Smooth muscle cell (in vitro differentiated cells): ENCODE measurements around the gene MSMP. TPM values are rescaled to one million over a fixed set of nuclear protein-coding genes. Genes with fewer than 3 reads are reported as not detected.

Source experiments
- DNase-seq: peaks from one replicate; lab custom pipeline; 2025; ENCODE audit not compliant: unreplicated experiment; lab: John Stamatoyannopoulos, UW
- H2AFZ ChIP-seq: fragments of 200-600 bp; sonication (generic); 2 replicates; pipeline ENCODE4 v1.6.0; 2016; ENCODE audit warnings: antibody characterized with exemption, low read depth, mild to moderate bottlenecking
- H3F3A ChIP-seq: fragments of 200-600 bp; sonication (generic); 2 replicates; pipeline ENCODE4 v1.6.0; 2017; ENCODE audit warnings: antibody characterized with exemption, low read depth
- H3K27ac ChIP-seq: fragments of 200-600 bp; sonication (generic); 2 replicates; pipeline ENCODE4 v1.5.1; 2016; ENCODE audit warnings: low read depth, mild to moderate bottlenecking
- H3K27me3 ChIP-seq: fragments of 200-600 bp; sonication (generic); 2 replicates; pipeline ENCODE4 v1.6.1; 2016; ENCODE audit warnings: low read depth, mild to moderate bottlenecking
- H3K36me3 ChIP-seq: fragments of 200-600 bp; sonication (generic); 2 replicates; pipeline ENCODE4 v1.5.1; 2016; ENCODE audit warnings: low read depth
- H3K4me1 ChIP-seq: fragments of 200-600 bp; sonication (generic); 2 replicates; pipeline ENCODE4 v1.5.1; 2016; ENCODE audit warnings: low read depth
- H3K4me2 ChIP-seq: fragments of 200-600 bp; sonication (generic); 2 replicates; pipeline ENCODE4 v1.6.0; 2016; ENCODE audit warnings: mild to moderate bottlenecking
- H3K4me3 ChIP-seq: fragments of 200-600 bp; sonication (generic); 2 replicates; pipeline ENCODE4 v1.5.1; 2016; ENCODE audit warnings: mild to moderate bottlenecking
- H3K79me2 ChIP-seq: fragments of 200-600 bp; sonication (generic); 2 replicates; pipeline ENCODE4 v1.6.0; 2016; ENCODE audit warnings: low read depth, mild to moderate bottlenecking
- H3K9ac ChIP-seq: fragments of 200-600 bp; sonication (generic); 2 replicates; pipeline ENCODE4 v1.6.0; 2016; ENCODE audit warnings: low read depth
- H3K9me3 ChIP-seq: fragments of 200-600 bp; sonication (generic); replicated peaks from 2 replicates; pipeline ENCODE4 v1.5.1; 2016; ENCODE audit warnings: low read depth
- H4K20me1 ChIP-seq: fragments of 200-600 bp; sonication (generic); 2 replicates; pipeline ENCODE4 v1.6.0; 2016; ENCODE audit warnings: low read depth
- CTCF ChIP-seq: fragments of 200-600 bp; sonication (generic); IDR thresholded peaks from 2 replicates; pipeline ENCODE4 v1.5.1; 2017; ENCODE audit warnings: borderline replicate concordance, mild to moderate bottlenecking, antibody characterized with exemption; ENCODE audit not compliant: insufficient read depth, poor library complexity, severe bottlenecking
- WGBS: methylation state at CpG from one replicate; pipeline ENCODE4 v1.1.7; 2016; ENCODE audit warnings: low lambda C conversion rate; 5-methylcytosine and 5-hydroxymethylcytosine counted together
- polyA plus RNA-seq: library from polyadenylated mRNA; unstranded; fragments of >200 nt; fragmentation: Nextera tagmentation; extraction: Ambion mirVana; gene quantifications from 2 replicates; pipeline ENCODE4 v1.2.1, GENCODE V29; 2016
- total RNA-seq: library from RNA; depleted of rRNA; stranded (reverse); fragments of >200 nt; gene quantifications from 2 replicates; pipeline ENCODE4 v1.2.3, GENCODE V29; 2014

MSMP gene
- total and polyA plus RNA-seq, 2 experiments from 2014 or later = not detected

- DNase-seq = no peak
- Histone ChIP-seq H2AFZ (no peak overlapping the region), H4K20me1 (no peaks in the 10 kb centered on the region), H3F3A (no peaks in the 10 kb centered on the region), H3K27me3 (peaks cover 6% of the 10 kb centered on the region), H3K4me2 (peak overlapping the region; percentile 86), H3K79me2 (no peaks in the 10 kb centered on the region), H3K27ac (no peak overlapping the region), H3K9me3 (no peaks in the 10 kb centered on the region), H3K4me1 (no peaks in the 10 kb centered on the region), H3K9ac (peak overlapping the region; percentile 64), H3K36me3 (peaks cover under 1% of the 10 kb centered on the region), H3K4me3 (peak overlapping the region; percentile 55)
- peak; percentile 36 for TF ChIP-seq CTCF
- 25% methylated on average over 29 of the region's 48 CpGs for WGBS
Measured at GRCh38 chr9:35756275-35757225, 2.5 kb upstream of the MSMP start.

GRCh38 chr9:35755071-35755470 lies 995 bp upstream of the MSMP start:
- Histone ChIP-seq H3K4me3 (no peak overlapping the region), H3F3A (no peaks in the 10 kb centered on the region), H2AFZ (no peak overlapping the region), H3K9me3 (no peaks in the 10 kb centered on the region), H3K79me2 (peaks cover 4% of the 10 kb centered on the region), H3K4me1 (no peaks in the 10 kb centered on the region), H3K4me2 (no peak overlapping the region), H3K27ac (no peak overlapping the region), H4K20me1 (no peaks in the 10 kb centered on the region), H3K9ac (no peak overlapping the region), H3K36me3 (peaks cover 4% of the 10 kb centered on the region), H3K27me3 (peaks cover 6% of the 10 kb centered on the region)
- no peak for DNase-seq
- 86% methylated on average over 4 of the region's 4 CpGs for WGBS
- no peak for TF ChIP-seq CTCF

- no peak for TF ChIP-seq CTCF
- Histone ChIP-seq H2AFZ (no peak overlapping the region), H3K36me3 (peaks cover 4% of the 10 kb centered on the region), H3K4me2 (no peak overlapping the region), H3K79me2 (peaks cover 18% of the 10 kb centered on the region), H4K20me1 (no peaks in the 10 kb centered on the region), H3F3A (no peaks in the 10 kb centered on the region), H3K9ac (no peak overlapping the region), H3K4me1 (no peaks in the 10 kb centered on the region), H3K27ac (no peak overlapping the region), H3K27me3 (peaks cover 6% of the 10 kb centered on the region), H3K9me3 (no peaks in the 10 kb centered on the region), H3K4me3 (no peak overlapping the region)
- DNase-seq = no peak
- 97% methylated on average over 5 of the region's 5 CpGs for WGBS
Measured at GRCh38 chr9:35753466-35753865, 610 bp downstream of the MSMP start.

- peaks cover 32% of the 10 kb centered on the region for H4K20me1 ChIP-seq
- no peak overlapping the region for H3K9ac ChIP-seq
Measured at GRCh38 chr9:35750256-35750531, 3.9 kb downstream of the MSMP start.

More at GRCh38 chr9:35750256-35750531, 3.9 kb downstream of the MSMP start:
- H3K9me3 ChIP-seq = no peaks in the 10 kb centered on the region
- peaks cover 4% of the 10 kb centered on the region for H3K36me3 ChIP-seq
- no peaks in the 10 kb centered on the region for H3K27me3 ChIP-seq
- 88% methylated on average over 4 of the region's 4 CpGs for WGBS
- no peak for TF ChIP-seq CTCF
- H2AFZ ChIP-seq = no peak overlapping the region
- peaks cover 51% of the 10 kb centered on the region for H3K79me2 ChIP-seq
- peak overlapping the region; percentile 44 for H3K27ac ChIP-seq
- H3K4me2 ChIP-seq = peak overlapping the region; percentile 98
- no peak for DNase-seq
- H3K4me3 ChIP-seq = peak overlapping the region; percentile 94
- no peaks in the 10 kb centered on the region for H3F3A ChIP-seq
- H3K4me1 ChIP-seq = peaks cover 24% of the 10 kb centered on the region
